Glomerular endothelial cell (primary cell): Measurements from ENCODE around the gene RIPPLY1. TPM values are rescaled to one million over a fixed set of nuclear protein-coding genes. Genes with fewer than 3 reads are reported as not detected.

Experiments used
- DNase-seq: peaks from one replicate; pipeline ENCODE4 v3.0.0-alpha.2; 2011; ENCODE audit warnings: low read depth, low spot score; ENCODE audit errors: extremely low read depth
- total RNA-seq: library from RNA; depleted of rRNA; stranded (reverse); fragments of >200 nt; gene quantifications from 2 replicates; pipeline ENCODE4 v1.2.3, GENCODE V29; 2015

Gene RIPPLY1
- not detected in 2 replicates for total RNA-seq

GRCh38 chrX:106903291-106903824, at the start of gene RIPPLY1:
Gene RIPPLY1 (minus strand): TSS chrX:106903341. CDS start chrX:106903287, 54 bp downstream.
- no peak for DNase-seq

DNA sequence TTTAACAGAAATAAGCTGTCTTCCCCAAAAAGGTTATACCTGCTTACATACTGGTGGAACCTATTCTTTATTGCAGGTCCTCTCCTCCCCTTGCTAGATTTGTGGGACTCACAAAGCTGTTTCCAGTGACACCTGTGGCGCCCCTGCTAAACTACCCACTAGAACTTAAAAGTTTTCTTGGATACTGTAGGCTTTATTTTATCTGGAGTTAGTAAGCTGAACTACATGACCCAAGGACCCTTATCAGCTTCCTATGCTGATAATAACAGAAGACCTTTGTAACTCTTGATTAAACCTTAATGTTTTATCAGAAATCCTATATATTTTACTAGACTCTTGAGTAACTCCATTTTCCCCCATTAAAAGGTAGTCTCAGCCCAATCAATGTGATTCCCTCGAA, 49.4 kb upstream of the RIPPLY1 start:
- DNase-seq = no peak

GRCh38 chrX:106952089-106952488, 48.9 kb upstream of the RIPPLY1 start:
- DNase-seq = no peak

- no peak for DNase-seq
These were observed 48.1 kb upstream of the RIPPLY1 start for GRCh38 chrX:106951230-106951629.

GRCh38 chrX:106950381-106950780, 47.2 kb upstream of the RIPPLY1 start:
- DNase-seq = no peak

DNA sequence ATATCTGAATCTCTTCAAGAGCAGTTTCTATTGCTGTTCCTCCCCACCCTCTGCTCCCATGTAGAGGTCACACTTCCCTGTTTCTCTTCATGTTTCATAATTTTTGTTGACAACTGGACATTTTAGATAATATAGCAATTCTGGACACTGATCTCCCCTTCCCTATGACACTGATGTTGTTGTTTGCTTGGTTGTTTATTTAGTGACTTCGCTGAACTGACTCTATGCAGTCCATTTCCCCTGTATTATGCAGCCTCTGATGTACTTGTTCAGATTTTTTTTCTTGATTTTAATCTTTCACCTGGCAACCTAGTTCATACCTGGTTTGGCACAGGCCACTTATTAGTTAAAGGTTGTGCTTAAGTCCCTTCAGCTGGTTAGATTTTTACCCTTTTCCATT, 46.2 kb upstream of the RIPPLY1 start:
- no peak for DNase-seq

GRCh38 chrX:106948641-106949040, 45.5 kb upstream of the RIPPLY1 start:
- DNase-seq = no peak

DNA sequence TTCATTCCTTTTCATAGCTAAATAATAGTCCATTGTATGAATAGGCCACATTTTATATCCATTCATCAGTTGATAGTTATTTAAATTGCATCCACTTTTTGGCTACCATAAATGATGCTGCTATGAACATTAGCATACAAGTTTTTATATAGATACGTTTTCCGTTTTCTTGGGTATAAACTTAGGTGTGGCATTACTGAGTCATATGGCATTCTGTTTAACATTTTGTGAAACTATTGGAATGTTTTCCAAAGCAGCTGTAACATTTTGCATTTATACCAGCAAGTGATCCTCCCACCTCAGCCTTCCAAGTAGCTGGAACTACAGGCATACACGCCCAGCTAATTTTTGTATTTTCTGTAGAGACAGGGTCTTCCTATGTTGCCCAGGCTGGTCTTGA, 43.3 kb upstream of the RIPPLY1 start:
- no peak for DNase-seq

- no peak for DNase-seq
These were observed 36.9 kb upstream of the RIPPLY1 start for GRCh38 chrX:106940068-106940467.

GRCh38 chrX:106939566-106939965, 36.4 kb upstream of the RIPPLY1 start:
- no peak for DNase-seq

GRCh38 chrX:106936246-106936645, 33.1 kb upstream of the RIPPLY1 start:
- DNase-seq = no peak

- no peak for DNase-seq
These were observed 32.0 kb upstream of the RIPPLY1 start for GRCh38 chrX:106935175-106935574.

GRCh38 chrX:106933538-106933961, 30.4 kb upstream of the RIPPLY1 start:
- DNase-seq = no peak

GRCh38 chrX:106932960-106933537, 29.9 kb upstream of the RIPPLY1 start:
- no peak for DNase-seq

DNA sequence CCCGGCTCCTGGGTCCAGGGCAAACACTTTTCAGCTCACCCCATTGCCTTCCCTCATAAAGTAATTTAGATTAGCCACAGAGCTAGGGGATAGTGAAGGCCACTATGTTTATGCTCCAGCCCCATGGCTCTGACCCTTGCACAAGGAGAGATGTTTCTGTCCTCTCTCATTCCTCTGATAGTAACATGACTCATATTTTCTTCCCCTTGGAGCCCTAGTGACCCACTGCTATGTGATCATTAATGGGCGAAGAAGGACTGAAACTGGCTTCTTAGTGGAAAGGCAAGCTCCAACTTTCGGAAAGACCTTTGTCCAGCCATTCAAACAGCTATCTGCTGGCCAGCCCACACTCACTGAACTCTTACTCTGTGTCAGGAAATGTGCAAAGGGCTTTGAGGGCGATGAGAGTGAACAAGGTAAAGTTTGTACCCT, 29.4 kb upstream of the RIPPLY1 start:
- DNase-seq = no peak

DNA sequence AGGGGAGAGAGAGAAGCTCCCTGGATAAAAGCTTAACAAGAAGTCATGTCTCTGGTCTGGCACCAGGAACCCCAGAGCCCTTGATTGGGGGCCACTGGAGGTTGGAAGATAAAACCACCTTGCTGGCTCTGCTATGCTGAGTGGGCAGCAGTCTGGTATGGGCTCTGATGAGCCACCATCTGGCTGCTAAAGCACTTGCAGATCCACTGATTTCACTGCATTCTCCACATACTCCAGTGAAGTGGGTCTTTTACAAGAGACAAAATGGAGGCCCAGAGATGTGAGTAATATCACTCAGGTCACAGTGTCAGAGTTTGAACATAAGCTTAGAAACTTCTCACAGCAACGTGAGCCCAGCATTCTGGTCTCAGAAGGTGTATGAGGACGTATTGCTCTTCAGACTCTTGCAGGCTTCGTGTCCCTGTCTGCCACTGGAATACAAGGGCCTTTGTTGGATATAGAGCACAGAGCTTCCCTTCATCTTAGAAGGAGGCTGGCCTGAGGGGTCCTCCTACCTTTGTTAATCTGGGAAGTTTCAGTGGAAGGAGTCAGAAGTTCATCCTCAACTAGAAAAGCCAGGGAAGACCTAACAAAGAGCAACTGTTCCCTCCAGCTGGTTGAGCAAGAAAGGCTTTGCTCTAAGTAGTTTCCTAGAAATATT, 28.8 kb upstream of the RIPPLY1 start:
- no peak for DNase-seq

GRCh38 chrX:106928227-106928626, 25.1 kb upstream of the RIPPLY1 start:
- DNase-seq = no peak

- DNase-seq = no peak
These were observed 24.6 kb upstream of the RIPPLY1 start for GRCh38 chrX:106927700-106928099.

DNA sequence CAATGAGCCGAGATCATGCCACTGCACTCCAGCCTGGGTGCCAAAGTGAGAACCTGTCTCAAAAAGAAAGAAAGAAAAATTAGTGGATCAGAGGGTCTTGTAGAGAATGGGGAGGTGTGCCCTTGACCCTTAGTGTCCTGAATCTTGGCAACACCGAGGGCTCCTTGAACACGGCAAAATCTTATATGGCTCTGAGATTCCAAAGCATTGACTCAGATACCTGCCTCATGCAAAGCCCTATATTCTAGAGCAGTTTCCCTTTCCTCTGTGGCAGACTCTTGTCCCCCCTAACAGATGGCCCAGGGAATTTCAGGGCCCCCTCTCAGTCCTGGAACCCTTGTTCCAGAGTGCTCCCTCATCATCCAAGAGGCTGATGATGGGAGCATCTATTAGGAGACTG, 23.9 kb upstream of the RIPPLY1 start:
- no peak for DNase-seq

DNA sequence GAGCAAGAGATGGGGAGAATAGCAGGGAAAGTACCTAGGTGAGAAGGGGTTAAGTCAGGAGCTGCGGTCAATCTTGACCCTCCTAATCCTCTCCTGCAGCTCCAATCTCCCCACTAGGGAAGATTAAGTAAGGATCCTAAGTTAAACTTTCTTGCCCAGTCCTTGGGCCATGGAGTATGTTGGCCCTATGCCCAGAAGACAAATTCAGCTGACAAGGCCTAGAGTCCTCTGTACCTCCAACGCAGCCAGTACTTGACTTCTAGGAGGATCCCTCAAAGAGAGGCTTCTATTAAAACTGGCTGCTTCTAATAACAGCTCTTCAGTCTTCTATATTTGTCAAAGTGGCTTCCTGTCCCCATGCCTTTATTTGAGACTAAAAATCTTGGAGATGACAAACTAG, 18.5 kb upstream of the RIPPLY1 start:
- no peak for DNase-seq

GRCh38 chrX:106919932-106920452, 16.9 kb upstream of the RIPPLY1 start, which contains the start of gene CLDN2:
Gene CLDN2 (plus strand): TSS chrX:106920402. CDS start chrX:106928229, 7,827 bp downstream.
- DNase-seq = no peak
